HL-60/S4 treated with phorbol 12-myristate 13-acetate at 8.2 ng/mL for 4 days and 3 days (cell line): ENCODE measurements around the gene FUT3.

Experiments
- in situ Hi-C: fragments of 300-500 bp; cut with MboI; formaldehyde crosslinking; loops from 2 replicates; pipeline ENCODE4 v1.15.0; 2022; ENCODE audit warnings: low sequenced_read_pairs

FUT3 gene

GRCh38 chr19:5826531-5827341, 24.5 kb downstream of the FUT3 start:
- in situ Hi-C loops, result no loop called here

GRCh38 chr19:5825178-5825577, 26.1 kb downstream of the FUT3 start:
- in situ Hi-C loops, result no loop called here

- in situ Hi-C loops, result no loop called here
Measured at GRCh38 chr19:5824751-5825150, 26.5 kb downstream of the FUT3 start.

GRCh38 chr19:5823579-5824281, 27.5 kb downstream of the FUT3 start:
- in situ Hi-C loops, result no loop called here

- in situ Hi-C loops, result no loop called here
Measured at GRCh38 chr19:5822181-5822844, 28.9 kb downstream of the FUT3 start.

GRCh38 chr19:5821521-5822180, 29.6 kb downstream of the FUT3 start:
- in situ Hi-C loops, result no loop called here

- in situ Hi-C loops, result no loop called here
Measured at GRCh38 chr19:5820785-5821184, 30.5 kb downstream of the FUT3 start.

GRCh38 chr19:5818594-5818993, 32.7 kb downstream of the FUT3 start:
- in situ Hi-C loops, result no loop called here

- in situ Hi-C loops, result no loop called here
Measured at GRCh38 chr19:5817218-5817617, 34.0 kb downstream of the FUT3 start.

- in situ Hi-C loops, result no loop called here
Measured at GRCh38 chr19:5814852-5815246, 36.4 kb downstream of the FUT3 start.

GRCh38 chr19:5814123-5814851, 37.0 kb downstream of the FUT3 start:
- in situ Hi-C loops, result no loop called here

GRCh38 chr19:5811117-5811516, 40.1 kb downstream of the FUT3 start:
- in situ Hi-C loops, result no loop called here

- in situ Hi-C loops, result loop anchor here (10.0 kb wide), 1 partner anchor 215 kb away; no protein-coding TSS in a partner anchor
Measured at GRCh38 chr19:5809469-5809868, 41.8 kb downstream of the FUT3 start.

- in situ Hi-C loops, result loop anchor here (10.0 kb wide), 1 partner anchor 216 kb away; no protein-coding TSS in a partner anchor
Measured at GRCh38 chr19:5809053-5809452, 42.2 kb downstream of the FUT3 start.

GRCh38 chr19:5808120-5808816, 43.0 kb downstream of the FUT3 start:
- in situ Hi-C loops, result loop anchor here (10.0 kb wide), 1 partner anchor 217 kb away; no protein-coding TSS in a partner anchor

GRCh38 chr19:5806905-5807304, 44.3 kb downstream of the FUT3 start:
- in situ Hi-C loops, result loop anchor here (10.0 kb wide), 1 partner anchor 218 kb away; no protein-coding TSS in a partner anchor

GRCh38 chr19:5806133-5806489, 45.1 kb downstream of the FUT3 start:
- in situ Hi-C loops, result loop anchor here (10.0 kb wide), 1 partner anchor 219 kb away; no protein-coding TSS in a partner anchor

GRCh38 chr19:5805462-5806132, 45.7 kb downstream of the FUT3 start:
- in situ Hi-C loops, result loop anchor here (10.0 kb wide), 1 partner anchor 219 kb away; no protein-coding TSS in a partner anchor
